ENCODE results near the gene FOXN3.

The FOXN3 gene

DNA sequence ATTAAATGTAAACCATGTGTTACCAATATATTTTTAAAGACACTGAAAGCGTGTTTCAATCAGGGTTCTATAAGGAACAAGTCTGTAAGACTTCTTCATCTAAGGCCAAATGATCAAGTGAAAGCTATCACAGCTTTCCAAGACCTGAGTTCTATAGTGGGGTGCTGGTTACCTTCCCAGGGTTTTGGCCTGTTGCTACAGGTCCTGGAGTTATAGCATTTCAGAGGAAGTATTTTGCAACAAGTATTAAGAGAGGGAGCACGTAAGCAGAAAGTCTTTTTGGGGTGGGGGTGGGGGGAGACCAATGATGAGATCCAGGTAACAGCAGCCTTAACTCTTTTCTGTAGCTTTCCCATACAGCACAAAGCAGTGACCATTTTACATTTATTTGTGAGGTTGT is 43.8 kb downstream of the FOXN3 start:
- TF ChIP-seq LEF1 (IDR thresholded peaks at IDR 0.05; ENCODE audit: borderline replicate concordance) (no peak), FOXA1 (IDR thresholded peaks at IDR 0.05) (no peak), BHLHE40 (IDR thresholded peaks at IDR 0.05; ENCODE audit: borderline replicate concordance) (no peak), CTBP1 (IDR thresholded peaks at IDR 0.05; ENCODE audit: borderline replicate concordance) (no peak), ARNT (IDR thresholded peaks at IDR 0.05) (no peak)
- TF ChIP-seq, protein P1, sequence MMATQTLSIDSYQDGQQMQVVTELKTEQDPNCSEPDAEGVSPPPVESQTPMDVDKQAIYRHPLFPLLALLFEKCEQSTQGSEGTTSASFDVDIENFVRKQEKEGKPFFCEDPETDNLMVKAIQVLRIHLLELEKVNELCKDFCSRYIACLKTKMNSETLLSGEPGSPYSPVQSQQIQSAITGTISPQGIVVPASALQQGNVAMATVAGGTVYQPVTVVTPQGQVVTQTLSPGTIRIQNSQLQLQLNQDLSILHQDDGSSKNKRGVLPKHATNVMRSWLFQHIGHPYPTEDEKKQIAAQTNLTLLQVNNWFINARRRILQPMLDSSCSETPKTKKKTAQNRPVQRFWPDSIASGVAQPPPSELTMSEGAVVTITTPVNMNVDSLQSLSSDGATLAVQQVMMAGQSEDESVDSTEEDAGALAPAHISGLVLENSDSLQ (IDR thresholded peaks at IDR 0.05), result no peak
- ChIA-PET POLR2A (no interaction called here), CTCF (no interaction called here)
- DNase-seq (ENCODE audit: extremely low spot score), result no peak

DNA sequence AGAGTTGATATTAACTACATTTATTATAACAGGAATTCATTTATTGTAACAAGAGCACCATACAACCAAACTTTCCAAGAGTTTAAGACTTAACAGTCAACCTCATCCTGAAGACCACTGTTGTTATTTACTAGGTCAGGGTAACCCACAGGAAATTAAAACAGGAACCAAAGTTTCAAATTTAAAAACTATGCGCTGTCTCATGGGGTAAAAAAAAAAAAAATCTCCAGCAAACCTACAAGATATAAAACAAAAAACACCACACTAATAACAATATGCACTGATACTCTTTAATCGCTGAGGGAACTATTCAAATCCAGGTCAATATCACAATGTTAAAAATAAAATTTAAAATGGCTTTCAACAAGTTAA is 44.5 kb downstream of the FOXN3 start:
- ChIA-PET CTCF (no interaction called here), POLR2A (no interaction called here)
- DNase-seq (ENCODE audit: extremely low spot score), result no peak
- TF ChIP-seq ARNT (IDR thresholded peaks at IDR 0.05) (no peak), TARDBP (IDR thresholded peaks at IDR 0.05) (no peak), L3MBTL2 (conservative IDR thresholded peaks at IDR 0.05) (no peak), SUZ12 (IDR thresholded peaks at IDR 0.05) (no peak), FOXA1 (IDR thresholded peaks at IDR 0.05) (no peak), ZNF384 (IDR thresholded peaks at IDR 0.05) (no peak), HDGF (IDR thresholded peaks at IDR 0.05; ENCODE audit: borderline replicate concordance) (no peak), FOXK2 (IDR thresholded peaks at IDR 0.05) (no peak), NFRKB (IDR thresholded peaks at IDR 0.05) (no peak), ELF4 (IDR thresholded peaks at IDR 0.05) (no peak), CTBP1 (IDR thresholded peaks at IDR 0.05; ENCODE audit: borderline replicate concordance) (no peak)
- TF ChIP-seq, protein P1 (IDR thresholded peaks at IDR 0.05), result no peak

DNA sequence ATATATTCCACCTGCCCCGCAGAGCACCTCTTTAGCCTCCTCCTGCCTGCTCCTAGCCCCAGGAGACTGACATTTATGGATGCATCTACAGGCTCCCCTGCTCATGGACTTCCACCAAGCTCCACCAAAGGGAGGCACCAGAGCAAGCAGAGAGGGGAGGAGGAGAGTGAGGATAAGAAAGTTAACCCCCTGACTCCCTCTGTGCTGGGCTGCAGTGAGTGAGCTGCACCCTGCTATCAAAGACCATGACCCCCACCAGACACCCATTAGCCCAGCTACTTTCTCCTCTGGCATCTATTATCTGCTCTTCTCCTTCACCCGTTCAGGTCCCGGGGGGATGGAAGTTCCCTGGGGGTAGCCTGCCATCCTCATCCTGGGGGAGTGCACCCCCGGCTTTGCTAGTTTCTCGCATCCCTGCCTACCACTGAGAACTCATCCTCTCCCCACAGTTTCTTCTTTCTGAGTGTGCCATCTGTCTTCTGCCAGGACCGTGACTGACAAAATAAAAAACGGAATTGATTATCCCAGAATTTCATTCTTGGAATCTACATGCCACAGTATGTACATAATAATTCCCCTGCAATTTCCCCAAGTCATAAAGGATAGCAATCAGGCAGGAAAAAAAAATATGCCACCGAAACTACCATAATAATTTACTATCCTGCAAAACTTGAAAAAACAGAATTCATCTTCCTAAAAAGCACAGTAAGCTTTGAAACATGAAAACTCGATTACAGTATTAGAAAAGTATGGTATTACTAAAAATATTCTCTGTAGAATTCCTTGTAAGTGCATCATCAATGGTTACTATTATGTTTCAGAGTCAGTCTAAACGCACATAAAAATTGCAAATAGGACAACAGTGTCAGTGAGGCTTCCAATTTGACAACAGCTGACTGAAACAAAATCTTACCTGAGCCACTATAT is 45.2 kb downstream of the FOXN3 start:
- DNase-seq (ENCODE audit: extremely low spot score), result no peak
- TF ChIP-seq FOXM1 (IDR thresholded peaks at IDR 0.05; ENCODE audit: borderline replicate concordance), result no peak
- no peak for TF ChIP-seq HDGF (IDR thresholded peaks at IDR 0.05; ENCODE audit: borderline replicate concordance)
- no peak for TF ChIP-seq SUZ12 (IDR thresholded peaks at IDR 0.05)
- no peak for TF ChIP-seq LEF1 (IDR thresholded peaks at IDR 0.05; ENCODE audit: borderline replicate concordance)
- no peak for TF ChIP-seq NFRKB (IDR thresholded peaks at IDR 0.05)
- TF ChIP-seq L3MBTL2 (conservative IDR thresholded peaks at IDR 0.05), result no peak
- POLR2A ChIA-PET, result no interaction called here
- CTCF ChIA-PET, result no interaction called here

DNA sequence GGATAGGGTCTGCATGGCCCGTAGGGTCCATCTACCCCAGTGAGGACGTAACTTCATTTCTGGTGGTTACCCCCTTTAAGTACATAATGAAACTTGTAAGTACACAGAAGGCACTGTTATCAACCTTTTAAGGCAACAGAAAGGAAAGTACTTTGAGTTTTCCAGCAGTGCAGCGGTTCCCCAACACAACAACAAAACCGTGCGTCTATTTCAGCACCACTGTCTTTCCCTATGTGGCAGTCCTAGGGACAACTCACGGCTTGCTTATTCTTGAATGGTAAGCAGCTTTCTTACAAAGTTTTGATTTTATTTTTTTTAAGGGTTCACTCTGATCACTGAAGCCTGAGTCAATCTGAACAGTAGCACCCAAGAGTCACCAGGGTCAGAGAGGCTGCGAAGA is 46.3 kb downstream of the FOXN3 start:
- CTCF ChIA-PET, result no interaction called here
- POLR2A ChIA-PET, result no interaction called here
- TF ChIP-seq FOXA1 (IDR thresholded peaks at IDR 0.05) (no peak), ELF4 (IDR thresholded peaks at IDR 0.05) (no peak), HDGF (IDR thresholded peaks at IDR 0.05; ENCODE audit: borderline replicate concordance) (no peak), TARDBP (IDR thresholded peaks at IDR 0.05) (no peak), FOXK2 (IDR thresholded peaks at IDR 0.05) (no peak), BHLHE40 (IDR thresholded peaks at IDR 0.05; ENCODE audit: borderline replicate concordance) (no peak), L3MBTL2 (conservative IDR thresholded peaks at IDR 0.05) (no peak), SP1 (IDR thresholded peaks at IDR 0.05) (no peak), ARNT (IDR thresholded peaks at IDR 0.05) (no peak), LEF1 (IDR thresholded peaks at IDR 0.05; ENCODE audit: borderline replicate concordance) (no peak), SUZ12 (IDR thresholded peaks at IDR 0.05) (no peak), FOXM1 (IDR thresholded peaks at IDR 0.05; ENCODE audit: borderline replicate concordance) (no peak), ZNF384 (IDR thresholded peaks at IDR 0.05) (no peak), NFRKB (IDR thresholded peaks at IDR 0.05) (no peak), CTBP1 (IDR thresholded peaks at IDR 0.05; ENCODE audit: borderline replicate concordance) (no peak)
- TF ChIP-seq, protein P1 (IDR thresholded peaks at IDR 0.05), result no peak
- no peak for DNase-seq (ENCODE audit: extremely low spot score)

DNA sequence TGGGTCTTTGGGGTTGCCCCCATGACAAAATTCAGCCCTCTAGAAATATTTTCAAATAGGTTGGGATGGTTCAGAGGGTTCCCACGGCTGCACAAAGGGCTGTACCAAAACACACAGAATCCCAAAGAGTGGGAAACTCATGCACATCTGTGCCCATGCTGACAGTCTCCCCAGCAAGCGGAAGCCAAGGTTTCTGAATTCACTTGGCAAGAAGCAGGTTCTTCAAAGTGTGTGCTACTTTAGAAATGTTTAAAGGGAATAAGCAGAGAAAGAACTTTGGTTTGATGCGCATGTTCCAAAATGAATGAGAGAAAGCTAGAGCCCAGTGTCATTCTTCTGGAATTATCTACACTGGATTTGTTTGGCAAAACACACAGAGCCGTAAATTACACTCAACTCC is 46.7 kb downstream of the FOXN3 start:
- POLR2A ChIA-PET, result no interaction called here
- CTCF ChIA-PET, result no interaction called here
- TF ChIP-seq CTBP1 (IDR thresholded peaks at IDR 0.05; ENCODE audit: borderline replicate concordance), result no peak
- no peak for DNase-seq (ENCODE audit: extremely low spot score)

DNA sequence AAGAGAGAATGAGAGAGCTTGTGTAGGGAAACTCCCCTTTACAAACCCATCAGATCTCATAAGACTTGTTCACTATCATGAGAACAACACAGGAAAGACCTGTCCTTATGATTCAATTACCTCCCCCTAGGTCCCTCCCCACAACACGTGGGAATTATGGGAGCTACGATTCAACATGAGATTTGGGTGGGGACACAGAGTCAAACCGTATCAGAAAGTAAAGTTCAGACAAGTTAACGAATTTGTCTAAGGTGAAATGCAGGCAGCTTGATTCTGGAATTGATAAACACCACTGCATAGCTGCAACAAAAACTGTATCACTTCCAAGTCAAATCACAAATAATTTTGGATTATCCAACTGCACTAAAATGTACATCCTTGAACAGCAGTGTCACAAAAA is 47.4 kb downstream of the FOXN3 start:
- TF ChIP-seq SUZ12 (IDR thresholded peaks at IDR 0.05) (no peak), BHLHE40 (IDR thresholded peaks at IDR 0.05; ENCODE audit: borderline replicate concordance) (no peak)
- ChIA-PET CTCF (interaction anchor here (0.5 kb wide), 1 partner anchor 215 kb away, joined by 4 read pairs; no protein-coding TSS in a partner anchor), POLR2A (no interaction called here)
- no peak for DNase-seq (ENCODE audit: extremely low spot score)
